GM18508 (cell line): ENCODE results near the gene RAB40C.

Experiments
- ATAC-seq: cut with Tn5 transposase; IDR thresholded peaks from one replicate; pipeline ENCODE4 v1.9.1; 2021; ENCODE audit warnings: moderate number of reproducible peaks; ENCODE audit not compliant: insufficient read depth, unreplicated experiment

RAB40C gene

GRCh38 chr16:558298-559020, 31.4 kb upstream of the RAB40C start:
- no peak for ATAC-seq

- no peak for ATAC-seq
These were observed 30.9 kb upstream of the RAB40C start for GRCh38 chr16:559021-559380.

GRCh38 chr16:559411-560203, 30.3 kb upstream of the RAB40C start:
- ATAC-seq: no peak

GRCh38 chr16:560204-560700, 29.6 kb upstream of the RAB40C start, which contains the start of gene PRR35:
TSS of gene PRR35 (plus strand) at chr16:560394. CDS start at chr16:563295, 2,901 bp downstream.
- no peak for ATAC-seq

GRCh38 chr16:560701-561412, 29.0 kb upstream of the RAB40C start:
- ATAC-seq: no peak

- ATAC-seq: no peak
These were observed 28.5 kb upstream of the RAB40C start for GRCh38 chr16:561413-561794.

GRCh38 chr16:561957-562938, 27.6 kb upstream of the RAB40C start:
- no peak for ATAC-seq

- ATAC-seq: no peak
These were observed 26.7 kb upstream of the RAB40C start for GRCh38 chr16:563072-563644.

- ATAC-seq: no peak
These were observed 25.0 kb upstream of the RAB40C start for GRCh38 chr16:564690-565418.

GRCh38 chr16:565419-566330, 24.2 kb upstream of the RAB40C start:
- no peak for ATAC-seq

- ATAC-seq: no peak
These were observed 23.1 kb upstream of the RAB40C start, which contains the start of gene NHLRC4 for GRCh38 chr16:566475-567372. TSS of gene NHLRC4 (plus strand) at chr16:567005. CDS start at chr16:568048, 1,043 bp downstream.

- no peak for ATAC-seq
These were observed 22.3 kb upstream of the RAB40C start for GRCh38 chr16:567373-568256.

GRCh38 chr16:568401-569258, 21.2 kb upstream of the RAB40C start:
- no peak for ATAC-seq

- no peak for ATAC-seq
These were observed 20.2 kb upstream of the RAB40C start, which contains the start of gene PIGQ for GRCh38 chr16:569445-570254. TSS of gene PIGQ (plus strand) at chr16:569968. CDS start at chr16:574075, 4,107 bp downstream.
